Keratinocyte (primary cell): ENCODE results near the gene MAGI2. TPM values are rescaled to one million over a fixed set of nuclear protein-coding genes. Genes with fewer than 3 reads are reported as not detected.

ENCODE experiments used
- DNase-seq: peaks from one replicate; pipeline ENCODE4 v3.0.0-alpha.2; 2011; ENCODE audit warnings: low read depth, missing footprints, low spot score
- FAIRE-seq: peaks from 2 replicates; lab custom pipeline; 2011; peaks lifted over from hg19 to GRCh38; lab: Jason Lieb, UNC
- H2AFZ ChIP-seq: 2 replicates; pipeline ENCODE4 v1.6.0; 2012; ENCODE audit warnings: low read length, control low read depth, inconsistent platforms; ENCODE audit not compliant: control insufficient read depth
- H3K27ac ChIP-seq: 2 replicates; pipeline ENCODE4 v1.5.1; 2011; ENCODE audit warnings: low read length; ENCODE audit not compliant: control insufficient read depth, insufficient read depth
- H3K27me3 ChIP-seq: 3 replicates; pipeline ENCODE4 v1.6.0; 2011; ENCODE audit warnings: low read length; ENCODE audit not compliant: control insufficient read depth, insufficient read depth; ENCODE audit errors: extremely low read depth
- H3K36me3 ChIP-seq, 2 experiments: 2 replicates in 1 of 2; 3 replicates in 1 of 2; pipeline ENCODE4 v1.5.1; 2011; ENCODE audit warnings: low read length in 2 of 2, mild to moderate bottlenecking in 1 of 2; ENCODE audit not compliant: control insufficient read depth in 2 of 2, insufficient read depth in 2 of 2; ENCODE audit errors: extremely low read depth in 1 of 2
- H3K4me1 ChIP-seq: 3 replicates; pipeline ENCODE4 v1.5.1; 2011; ENCODE audit warnings: low read length; ENCODE audit not compliant: control insufficient read depth, insufficient read depth; ENCODE audit errors: extremely low read depth
- H3K4me2 ChIP-seq: 3 replicates; pipeline ENCODE4 v1.6.0; 2011; ENCODE audit warnings: low read depth, low read length; ENCODE audit not compliant: control insufficient read depth, insufficient read depth; ENCODE audit errors: extremely low read depth
- H3K4me3 ChIP-seq, 3 experiments: fragments of 200-600 bp in 1 of 3; sonication (generic) in 1 of 3; 2 replicates in 2 of 3; 3 replicates in 1 of 3; pipeline ENCODE4 v1.5.1; 2011 to 2016; ENCODE audit warnings: low read length in 3 of 3, mild to moderate bottlenecking in 3 of 3, control low read depth in 2 of 3, inconsistent platforms in 1 of 3, low read depth in 1 of 3, mixed read lengths in 1 of 3, mixed run types in 1 of 3, moderate library complexity in 1 of 3; ENCODE audit not compliant: control insufficient read depth in 2 of 3, insufficient read depth in 2 of 3; ENCODE audit errors: extremely low read depth in 1 of 3
- H3K79me2 ChIP-seq: 2 replicates; pipeline ENCODE4 v1.6.0; 2012; ENCODE audit warnings: low read length; ENCODE audit not compliant: control insufficient read depth, insufficient read depth
- H3K9ac ChIP-seq: 3 replicates; pipeline ENCODE4 v1.6.0; 2011; ENCODE audit warnings: low read length; ENCODE audit not compliant: control insufficient read depth, insufficient read depth; ENCODE audit errors: extremely low read depth
- H3K9me1 ChIP-seq: 3 replicates; pipeline ENCODE4 v1.6.0; 2011; ENCODE audit warnings: low read length; ENCODE audit not compliant: control insufficient read depth, insufficient read depth; ENCODE audit errors: extremely low read depth
- H3K9me3 ChIP-seq: 2 replicates; pipeline ENCODE4 v1.5.1; 2012; ENCODE audit warnings: low read depth, low read length; ENCODE audit not compliant: control insufficient read depth
- H4K20me1 ChIP-seq: 3 replicates; pipeline ENCODE4 v1.6.0; 2011; ENCODE audit warnings: low read length; ENCODE audit not compliant: control insufficient read depth, insufficient read depth; ENCODE audit errors: extremely low read depth
- CTCF ChIP-seq, 3 experiments: IDR thresholded peaks in 1 of 3; conservative IDR thresholded peaks in 1 of 3; optimal IDR thresholded peaks in 1 of 3; 2 replicates in 2 of 3; 3 replicates in 1 of 3; pipeline versions ENCODE3 to v1.5.1; 2011; ENCODE audit warnings: low read length in 3 of 3, mild to moderate bottlenecking in 3 of 3, moderate library complexity in 2 of 3, control low read depth in 1 of 3, inconsistent platforms in 1 of 3; ENCODE audit not compliant: insufficient read depth in 2 of 3; ENCODE audit errors: extremely low read depth in 1 of 3
- EZH2 ChIP-seq: IDR thresholded peaks from one replicate; pipeline ENCODE4 v1.6.1; 2012; ENCODE audit warnings: inconsistent platforms, mild to moderate bottlenecking, low read length, moderate library complexity
- dilution Hi-C: fragments of 300-500 bp; cut with MboI; formaldehyde crosslinking; loops from one replicate; pipeline ENCODE4 v1.7.0; 2020; ENCODE audit warnings: low sequenced_read_pairs; ENCODE audit not compliant: extremely low pct_ligation_motif_present
- polyA plus RNA-seq, 5 experiments: library from polyadenylated mRNA; depleted of rRNA in 3 of 5; stranded (reverse) in 3 of 5; stranded (forward) in 1 of 5; unstranded in 1 of 5; fragments of >200 nt; gene quantifications; 1 replicate in 1 of 5; 2 replicates in 3 of 5; 3 replicates in 1 of 5; pipeline versions ENCODE4 v1.2.1 to v1.2.3, GENCODE V29; 2011 to 2012; ENCODE audit warnings: missing spikeins in 2 of 5, low read depth in 1 of 5, low replicate concordance in 1 of 5

MAGI2 gene
- polyA plus RNA-seq, 1 donor (not counting 4 experiments of a cell fraction or from before 2014, with no cell fraction given): 0.07 TPM

GRCh38 chr7:78129865-78130264, 1323.6 kb downstream of the MAGI2 start:
- no peak for TF ChIP-seq EZH2
- no peak for TF ChIP-seq CTCF (optimal IDR thresholded peaks at IDR 0.05 in 1 of 3, IDR thresholded peaks at IDR 0.05 in 1 of 3, conservative IDR thresholded peaks at IDR 0.05 in 1 of 3; ENCODE audit: extremely low read depth in 1 of 3, insufficient read depth in 2 of 3, low read length in 3 of 3)
- H3K79me2 ChIP-seq: no peaks in the 10 kb centered on the region
- H4K20me1 ChIP-seq: no peaks in the 10 kb centered on the region
- dilution Hi-C loops: no loop called here
- H3K27me3 ChIP-seq: no peaks in the 10 kb centered on the region
- DNase-seq (no peak), FAIRE-seq (no peak)
- no peaks in the 10 kb centered on the region for H3K36me3 ChIP-seq
- H3K27ac ChIP-seq: no peak overlapping the region
- no peaks in the 10 kb centered on the region for H3K9me3 ChIP-seq
- H3K9me1 ChIP-seq: no peaks in the 10 kb centered on the region
- no peak overlapping the region for H3K4me2 ChIP-seq
- no peak overlapping the region for H2AFZ ChIP-seq
- no peaks in the 10 kb centered on the region for H3K4me1 ChIP-seq
- H3K4me3 ChIP-seq: no peak overlapping the region
- no peak overlapping the region for H3K9ac ChIP-seq

- Histone ChIP-seq H3K9me3 (no peaks in the 10 kb centered on the region), H2AFZ (no peak overlapping the region), H3K36me3 (no peaks in the 10 kb centered on the region), H3K4me3 (no peak overlapping the region), H3K9me1 (no peaks in the 10 kb centered on the region), H3K4me2 (no peak overlapping the region), H3K27me3 (no peaks in the 10 kb centered on the region), H4K20me1 (no peaks in the 10 kb centered on the region), H3K9ac (no peak overlapping the region), H3K79me2 (no peaks in the 10 kb centered on the region), H3K27ac (no peak overlapping the region), H3K4me1 (no peaks in the 10 kb centered on the region)
- no peak for TF ChIP-seq CTCF (optimal IDR thresholded peaks at IDR 0.05 in 1 of 3, IDR thresholded peaks at IDR 0.05 in 1 of 3, conservative IDR thresholded peaks at IDR 0.05 in 1 of 3; ENCODE audit: extremely low read depth in 1 of 3, insufficient read depth in 2 of 3, low read length in 3 of 3)
- no peak for TF ChIP-seq EZH2
- DNase-seq (no peak), FAIRE-seq (no peak)
- dilution Hi-C loops: no loop called here
Observed at GRCh38 chr7:78127009-78127408, 1326.5 kb downstream of the MAGI2 start.
